Left renal cortex interstitium (tissue), 4 donors: ENCODE results near the gene HDGF. TPM values are rescaled to one million over a fixed set of nuclear protein-coding genes. Genes with fewer than 3 reads are reported as not detected.

Experiments
- DNase-seq, 4 donors: peaks; one replicate each; pipeline ENCODE4 v3.0.0-alpha.2; 2013; ENCODE audit warnings: low read depth in 4 of 4, low spot score in 2 of 4, missing footprints in 1 of 4
- polyA plus RNA-seq, 4 donors: library from polyadenylated mRNA; unstranded; fragments of 120-200 nt; gene quantifications; one replicate each; pipeline ENCODE4 v1.2.1, GENCODE V29; 2013; ENCODE audit not compliant: insufficient read length in 4 of 4

Gene HDGF
- polyA plus RNA-seq, 4 donors, result 248 to 305 (median 272) TPM

DNA sequence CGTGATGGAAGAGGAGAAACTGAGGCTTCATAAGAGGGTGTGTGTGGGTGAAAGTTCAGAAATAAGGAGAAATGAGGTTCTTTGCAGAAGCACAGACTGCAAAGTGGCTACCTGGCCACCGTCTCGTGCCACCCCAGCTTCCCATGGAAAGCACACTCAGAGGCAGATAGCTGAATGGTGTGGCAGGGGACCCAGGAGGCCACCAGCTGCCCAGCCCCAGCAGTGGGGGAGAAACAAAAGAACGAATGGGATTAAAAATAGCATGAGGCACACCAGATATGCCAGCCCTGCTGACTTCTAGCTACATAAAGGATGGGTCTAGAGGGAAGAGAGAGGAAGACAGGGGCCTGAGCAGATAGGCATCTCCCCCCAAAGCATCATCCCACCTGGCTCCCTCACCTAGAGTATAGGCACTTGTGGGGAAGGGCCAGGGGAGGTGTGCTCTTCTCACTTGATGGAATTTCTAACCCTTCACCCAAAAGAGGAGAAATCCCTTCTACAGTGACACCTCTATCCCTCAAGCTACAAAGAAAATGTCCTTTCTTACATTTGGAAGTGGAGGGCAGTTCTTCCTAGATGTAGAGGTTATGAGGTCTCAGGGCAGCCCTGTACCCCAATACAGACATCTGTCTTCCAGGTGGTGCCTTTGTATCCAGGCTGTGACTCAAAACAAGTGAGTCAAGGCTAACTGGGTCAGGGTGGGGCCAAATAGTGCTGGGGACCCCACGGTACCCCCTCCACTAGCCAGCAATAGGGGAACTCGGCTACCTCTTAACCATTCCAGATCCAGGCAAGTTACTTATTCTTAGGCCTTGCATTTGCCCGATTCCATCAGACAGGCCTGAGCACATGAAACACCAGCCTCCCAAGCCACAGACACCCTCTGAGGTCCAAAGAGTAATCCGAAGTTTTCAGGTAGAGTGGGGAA is 3.5 kb downstream of the HDGF start:
- no peak for DNase-seq

DNA sequence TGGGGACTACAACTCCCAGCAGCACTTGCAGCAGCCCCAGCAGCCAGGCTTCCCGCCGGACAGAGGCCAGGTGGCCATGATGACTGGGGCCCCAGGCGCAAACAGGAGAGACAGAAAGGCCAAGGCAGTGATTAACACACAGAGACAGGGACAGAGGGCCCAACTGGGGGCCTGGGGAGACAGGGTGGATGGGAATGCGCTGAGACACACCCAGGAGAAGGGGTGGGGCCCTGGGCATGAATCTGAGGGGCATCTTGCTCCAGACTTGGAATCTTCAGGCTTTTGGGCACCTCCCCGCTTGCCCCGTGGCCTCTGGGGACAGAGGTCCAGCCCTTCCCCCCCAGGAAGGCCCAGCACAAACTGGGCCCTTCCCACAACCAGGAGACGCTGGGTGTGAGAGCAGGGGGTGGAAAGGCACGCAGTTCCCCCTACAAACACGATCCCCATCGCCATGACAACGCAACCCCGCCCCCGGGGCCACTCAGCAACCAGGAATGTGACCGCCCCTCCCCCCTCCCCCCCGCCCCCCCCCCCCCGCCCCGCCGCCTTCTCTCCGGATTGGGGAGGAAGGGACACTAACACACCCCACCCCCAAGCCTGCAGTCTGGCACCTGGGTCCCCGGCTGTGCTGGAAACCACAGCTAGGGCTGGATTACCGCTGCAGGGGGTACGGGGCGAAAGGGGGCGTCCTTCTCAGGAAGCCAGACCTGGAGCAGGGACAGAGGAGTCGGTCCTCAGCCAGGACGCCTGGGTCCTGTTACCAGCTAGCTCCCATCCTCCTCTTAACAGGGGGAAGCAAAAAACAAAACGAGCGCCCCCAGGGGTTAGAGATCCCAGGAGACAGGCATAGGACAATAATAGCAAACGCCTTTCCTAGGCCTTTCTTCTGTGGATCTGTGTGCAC is 4.5 kb downstream of the HDGF start:
- DNase-seq, result peak in 1 of 4 donors; percentile 82

DNA sequence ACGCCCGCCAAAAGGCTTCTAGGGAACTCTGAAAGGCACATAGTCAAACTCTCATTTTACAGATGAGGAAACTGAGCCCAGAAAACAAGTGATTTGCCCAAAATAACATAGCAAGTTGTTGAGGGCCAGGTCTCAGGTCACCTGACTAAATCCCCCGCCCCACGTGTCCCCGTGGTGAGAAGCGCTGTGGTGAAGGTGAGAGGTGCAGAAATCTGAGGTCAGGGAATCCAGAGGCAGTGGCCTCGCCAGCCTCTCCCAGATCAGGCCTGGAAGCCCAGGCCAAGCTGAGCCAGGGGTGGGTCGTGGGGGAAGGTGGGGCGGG is 5.1 kb downstream of the HDGF start:
- no peak for DNase-seq

DNA sequence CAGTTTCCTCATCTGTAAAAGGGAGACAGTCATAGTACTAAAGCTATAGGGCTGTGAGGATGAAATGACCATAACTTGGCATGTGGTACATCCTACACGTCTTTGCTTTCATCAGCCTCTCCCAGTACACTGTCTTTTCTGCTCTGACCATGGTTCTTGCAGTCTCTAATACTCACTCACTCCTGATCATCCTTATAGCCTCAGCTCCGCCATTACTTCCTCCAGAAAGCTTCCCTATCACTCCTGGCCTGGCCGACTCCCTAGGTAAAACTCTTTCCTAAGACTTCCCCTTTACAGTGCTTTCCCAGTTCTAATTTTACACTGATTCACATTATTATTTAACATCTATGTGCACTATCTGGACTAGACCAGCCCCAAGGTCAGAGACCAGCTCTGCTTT is 5.6 kb downstream of the HDGF start:
- DNase-seq, result no peak

DNA sequence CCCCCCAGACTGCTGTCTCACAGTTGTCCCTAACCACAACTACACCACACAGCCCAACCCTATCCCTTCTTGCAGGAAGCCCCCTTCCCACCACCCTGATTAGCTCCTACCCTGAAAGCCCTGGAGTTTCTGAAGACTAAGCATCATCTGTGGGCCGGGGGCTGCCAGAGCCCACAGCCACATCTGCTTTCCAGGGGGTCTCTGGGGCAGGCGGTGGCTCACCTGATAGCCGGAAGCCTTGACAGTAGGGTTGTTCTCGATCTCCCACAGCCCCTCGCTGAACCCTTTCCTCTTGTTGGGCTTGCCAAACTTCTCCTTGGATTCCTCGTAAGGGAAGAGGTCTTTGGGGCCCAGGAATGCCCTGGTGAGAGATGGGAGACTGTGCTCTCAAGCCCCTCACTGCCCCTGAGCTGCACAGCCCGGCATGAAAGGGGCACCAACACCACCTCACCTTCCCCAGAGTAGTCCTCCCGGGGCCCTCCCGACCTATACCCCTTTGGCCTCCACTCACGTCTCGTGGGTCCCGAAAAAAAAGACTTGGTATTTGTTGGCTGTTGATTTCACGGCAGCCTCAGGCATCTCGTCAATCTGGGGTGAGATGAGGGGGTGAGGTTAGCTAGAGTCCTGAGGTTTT is 6.6 kb downstream of the HDGF start:
- DNase-seq, result no peak

DNA sequence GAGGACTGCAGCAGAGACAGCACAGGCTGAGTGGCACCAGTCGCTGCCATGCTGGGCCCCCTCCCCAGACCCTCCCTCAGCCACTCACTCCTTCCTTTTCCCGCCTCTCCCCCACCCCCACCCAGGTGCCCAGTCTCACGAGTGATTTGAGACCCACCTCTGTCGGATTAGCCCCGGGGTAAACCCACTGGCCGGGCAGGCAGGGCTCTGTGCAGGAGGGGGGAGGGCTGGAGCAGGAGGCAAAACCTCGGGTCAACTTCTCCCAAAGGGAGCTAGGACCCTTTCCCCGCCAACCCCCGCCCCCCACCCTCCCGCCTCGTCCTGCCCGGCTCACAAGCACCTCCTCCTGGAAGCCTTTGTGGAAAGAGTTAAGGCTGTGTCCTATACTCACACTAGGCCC is 7.1 kb downstream of the HDGF start:
- no peak for DNase-seq

DNA sequence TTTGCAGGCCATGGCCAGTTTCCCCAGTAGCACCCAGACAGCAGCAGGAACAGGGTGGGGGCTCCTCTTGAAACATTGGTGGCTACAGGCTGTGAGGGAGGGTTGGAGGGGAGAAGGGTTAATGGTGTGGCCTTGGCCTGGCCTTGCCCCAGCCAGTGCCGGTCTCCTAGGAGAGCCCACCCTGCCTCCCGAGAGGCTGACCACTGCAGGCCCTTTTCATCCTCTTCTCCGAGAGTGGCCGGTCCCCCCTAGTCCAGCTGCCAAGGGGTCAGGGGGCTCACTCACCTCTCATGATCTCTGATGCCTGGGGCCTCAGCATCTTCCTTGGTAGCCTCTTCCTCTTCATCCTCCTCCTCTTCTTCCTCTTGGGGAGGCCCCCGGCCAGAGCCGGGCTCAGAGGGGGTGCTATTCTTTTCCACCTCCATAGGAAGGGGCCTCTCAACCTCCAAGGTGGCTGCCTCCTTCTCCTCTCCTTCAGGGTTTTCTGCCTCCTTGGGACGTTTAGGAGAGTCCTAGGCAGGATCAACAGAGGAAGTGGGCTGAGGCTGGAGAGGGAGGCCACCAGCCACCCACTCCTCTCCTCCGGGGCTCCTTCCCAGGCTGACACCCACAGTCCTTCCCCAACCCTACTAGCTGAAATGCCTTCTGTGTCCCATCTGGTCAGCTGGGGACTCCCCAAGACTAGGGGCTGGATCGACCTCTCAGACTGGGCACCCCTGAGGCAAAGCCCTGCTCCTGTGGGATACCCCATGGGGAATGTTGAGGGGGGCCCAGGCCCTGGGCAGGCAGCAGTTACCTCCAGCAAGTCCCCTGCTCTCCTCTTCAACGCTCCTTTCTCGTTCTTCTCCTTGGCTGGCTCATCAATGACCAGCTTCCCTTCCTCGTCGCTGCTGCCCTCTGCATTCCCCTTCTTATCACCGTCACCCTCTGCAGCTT is 7.8 kb downstream of the HDGF start:
- no peak for DNase-seq

DNA sequence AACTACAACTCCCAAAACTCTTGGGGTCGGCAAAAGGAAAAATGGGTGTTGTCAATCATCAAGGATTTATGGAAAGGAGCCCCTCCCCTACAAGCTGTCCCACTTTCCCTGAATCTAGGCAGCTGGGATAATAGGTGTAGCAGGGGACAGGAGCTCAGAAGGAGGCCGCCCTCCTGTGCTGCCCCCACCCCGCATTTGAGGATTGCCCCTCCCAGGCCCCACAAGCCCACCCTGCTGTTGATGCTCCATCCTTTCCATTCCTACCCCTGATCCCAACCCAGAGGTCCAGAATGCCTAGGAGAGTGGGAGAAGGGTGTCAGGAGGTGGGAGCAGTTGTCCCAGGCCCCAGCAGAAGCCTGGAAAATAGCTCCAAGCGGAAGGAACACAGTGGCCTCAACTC is 8.7 kb downstream of the HDGF start:
- no peak for DNase-seq

DNA sequence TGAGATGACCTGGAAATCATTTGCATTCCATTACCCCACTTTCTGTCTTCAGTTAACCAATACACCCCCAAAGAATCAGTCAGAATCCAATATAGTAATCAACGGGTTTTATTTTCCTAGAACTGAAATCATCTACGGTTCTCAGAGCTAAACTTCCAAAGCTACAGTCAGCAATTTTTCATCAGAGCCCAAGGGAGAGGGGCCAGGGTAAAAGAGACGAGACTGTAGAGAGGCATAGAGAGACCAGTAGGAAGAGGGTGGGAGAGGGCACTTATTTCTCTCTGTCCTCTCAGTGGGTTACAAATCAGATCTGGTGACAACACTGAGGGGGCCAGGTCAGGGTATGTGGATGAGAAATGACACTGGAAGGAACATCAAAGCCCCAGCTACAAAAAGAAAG is 9.5 kb downstream of the HDGF start:
- no peak for DNase-seq

DNA sequence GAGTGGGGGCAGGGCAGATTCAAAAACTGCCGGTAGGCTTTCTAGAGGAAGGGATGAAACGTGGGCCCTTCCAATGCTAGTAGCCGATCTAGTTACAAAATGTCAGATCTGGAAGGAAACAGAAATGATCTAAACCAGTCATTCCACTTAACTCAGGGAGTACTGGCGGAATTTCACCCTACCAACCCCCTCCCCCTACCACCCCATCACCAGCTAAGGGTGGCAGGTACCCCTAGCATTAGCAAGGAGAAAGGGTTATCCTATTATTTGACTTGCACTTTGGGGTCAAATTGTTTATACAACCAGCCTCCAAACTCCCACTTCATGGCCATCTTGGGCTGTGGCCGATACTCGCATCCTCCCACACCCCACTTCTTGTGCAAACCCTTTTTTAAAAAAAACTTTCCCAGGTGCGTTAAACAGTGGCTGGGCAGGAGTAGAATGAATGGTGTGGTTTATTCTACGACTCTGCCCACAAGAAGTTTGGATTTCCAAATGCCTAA is 9.9 kb downstream of the HDGF start:
- no peak for DNase-seq

DNA sequence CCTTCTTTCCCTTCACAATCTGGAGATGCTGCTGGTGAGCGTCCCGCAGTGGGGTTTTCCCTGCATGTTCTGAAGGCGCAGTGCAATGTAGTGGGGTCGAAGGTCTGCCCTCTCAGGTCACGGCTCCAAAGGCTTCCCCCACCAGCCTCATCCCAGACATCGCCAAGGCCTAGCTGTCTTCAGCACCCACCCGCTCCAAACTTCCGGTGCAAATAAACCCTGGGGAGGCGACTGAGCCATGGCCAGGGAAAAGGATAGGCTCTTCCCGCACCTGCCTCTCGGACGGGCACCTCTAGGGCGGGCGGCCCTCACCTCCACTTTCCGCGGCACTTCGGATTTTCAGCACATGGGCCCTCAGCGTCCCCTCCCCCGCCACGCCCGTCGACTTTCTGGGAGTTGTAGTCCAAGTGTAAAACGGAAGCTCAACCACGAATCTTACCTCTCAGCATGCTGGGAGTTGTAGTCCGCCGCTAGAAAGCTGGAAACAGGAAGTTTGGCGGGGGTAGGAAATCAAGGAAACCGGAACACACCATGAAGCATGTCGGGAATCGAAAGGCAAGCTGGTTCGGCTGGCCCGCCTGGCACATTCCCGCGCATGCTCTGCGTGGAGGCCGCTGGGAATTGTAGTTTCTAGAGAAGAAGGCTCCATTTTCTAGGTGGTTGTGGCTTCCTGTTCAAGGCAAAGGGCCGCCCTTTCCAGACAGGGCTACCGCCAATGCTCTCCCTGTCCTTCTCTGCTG is 10.6 kb downstream of the HDGF start, which contains the start of gene MRPL24:
MRPL24 (minus strand) TSS at position 348 of the 740 bp plus-strand sequence. CDS start 2,384 bp downstream, outside the sequence.
- peak in 3 of 4 donors; percentile 97 to 100 (median 98) for DNase-seq

DNA sequence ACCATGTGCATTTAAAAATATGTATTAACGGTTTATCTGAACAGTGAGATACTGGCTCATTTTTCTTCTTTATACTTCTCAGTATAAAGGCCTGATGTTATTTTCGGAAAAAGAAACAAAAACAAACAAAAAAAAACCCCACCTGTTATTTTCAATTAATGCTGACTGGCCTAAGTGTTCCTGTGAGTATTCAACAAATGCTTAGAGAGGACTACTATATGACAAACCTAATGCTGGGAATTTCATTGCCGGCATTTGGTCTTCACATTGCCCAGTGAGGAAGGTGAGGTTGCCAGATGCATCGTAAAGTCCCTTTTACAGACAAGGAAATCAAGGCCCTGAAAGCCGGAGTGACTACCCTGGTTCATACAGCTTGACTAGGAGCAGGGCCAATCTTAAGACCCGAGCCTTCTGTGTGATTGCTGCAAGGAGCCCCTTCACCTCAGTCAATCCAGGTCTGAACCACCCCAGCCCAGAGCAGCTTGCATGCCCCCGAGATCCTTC is 11.2 kb downstream of the HDGF start:
- DNase-seq, result no peak

DNA sequence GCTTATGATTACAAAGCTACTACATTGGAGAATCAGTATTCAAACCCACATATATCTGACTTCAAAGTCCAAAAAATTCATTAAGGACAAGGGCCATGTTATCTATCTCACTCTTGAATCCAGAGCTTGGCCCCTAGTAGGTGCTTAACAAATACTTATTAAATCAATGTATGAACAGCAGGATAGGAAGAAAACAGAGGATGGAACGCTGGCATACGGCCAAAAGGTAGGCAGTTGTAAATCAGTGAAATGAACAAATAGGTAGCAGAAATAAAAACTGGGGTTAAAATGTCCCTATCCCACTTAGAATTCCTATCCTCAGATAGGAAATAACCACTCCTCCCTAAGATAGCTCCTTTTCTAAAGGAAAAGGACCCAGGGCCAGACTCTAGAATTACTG is 12.6 kb downstream of the HDGF start:
- DNase-seq, result no peak

DNA sequence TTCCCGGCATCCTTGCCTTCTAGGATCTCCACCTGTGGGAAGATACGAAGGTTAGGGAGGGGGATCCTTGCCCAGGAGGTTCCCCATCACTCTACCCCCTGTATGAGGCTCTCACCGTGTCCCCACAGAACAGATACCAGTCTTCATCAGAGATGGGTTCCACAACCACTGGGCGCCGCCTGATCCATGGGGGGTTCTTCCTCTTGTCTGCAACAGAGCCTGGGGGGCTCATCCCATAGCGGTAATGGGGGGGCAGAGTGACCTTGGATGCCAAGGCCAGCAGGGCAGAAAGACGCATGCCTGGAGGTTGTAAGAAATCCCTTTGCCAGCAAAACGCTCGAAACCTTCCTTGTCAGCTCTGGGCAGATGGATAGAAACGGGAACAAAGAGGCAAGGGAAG is 13.1 kb downstream of the HDGF start:
- no peak for DNase-seq

DNA sequence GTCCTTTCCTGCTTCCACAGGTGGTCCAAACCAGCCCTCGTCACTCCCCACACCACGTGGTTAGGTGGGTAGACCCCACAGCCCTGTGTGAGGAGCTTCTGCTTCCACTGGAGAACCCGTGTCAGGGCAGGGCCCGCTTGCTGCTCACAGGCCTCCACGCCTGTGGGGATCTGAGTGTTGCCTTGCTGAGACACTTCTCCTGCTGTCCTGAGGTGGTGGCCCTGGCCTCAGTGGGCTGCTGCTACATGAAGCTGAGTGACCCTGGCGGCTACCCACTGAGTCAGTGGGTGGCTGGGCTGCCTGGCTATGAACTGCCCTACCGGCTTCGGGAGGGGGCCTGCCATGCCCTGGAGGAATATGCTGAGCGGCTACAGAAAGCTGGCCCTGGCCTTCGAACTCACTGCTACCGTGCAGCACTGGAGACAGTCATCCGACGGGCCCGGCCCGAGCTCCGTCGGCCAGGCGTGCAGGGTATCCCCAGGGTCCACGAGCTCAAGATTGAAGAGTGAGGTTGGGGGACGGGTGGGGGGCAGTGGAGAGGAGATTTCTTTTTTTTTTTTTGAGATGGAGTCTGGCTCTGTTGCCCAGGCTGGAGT is 17.4 kb downstream of the HDGF start:
- DNase-seq, result no peak

DNA sequence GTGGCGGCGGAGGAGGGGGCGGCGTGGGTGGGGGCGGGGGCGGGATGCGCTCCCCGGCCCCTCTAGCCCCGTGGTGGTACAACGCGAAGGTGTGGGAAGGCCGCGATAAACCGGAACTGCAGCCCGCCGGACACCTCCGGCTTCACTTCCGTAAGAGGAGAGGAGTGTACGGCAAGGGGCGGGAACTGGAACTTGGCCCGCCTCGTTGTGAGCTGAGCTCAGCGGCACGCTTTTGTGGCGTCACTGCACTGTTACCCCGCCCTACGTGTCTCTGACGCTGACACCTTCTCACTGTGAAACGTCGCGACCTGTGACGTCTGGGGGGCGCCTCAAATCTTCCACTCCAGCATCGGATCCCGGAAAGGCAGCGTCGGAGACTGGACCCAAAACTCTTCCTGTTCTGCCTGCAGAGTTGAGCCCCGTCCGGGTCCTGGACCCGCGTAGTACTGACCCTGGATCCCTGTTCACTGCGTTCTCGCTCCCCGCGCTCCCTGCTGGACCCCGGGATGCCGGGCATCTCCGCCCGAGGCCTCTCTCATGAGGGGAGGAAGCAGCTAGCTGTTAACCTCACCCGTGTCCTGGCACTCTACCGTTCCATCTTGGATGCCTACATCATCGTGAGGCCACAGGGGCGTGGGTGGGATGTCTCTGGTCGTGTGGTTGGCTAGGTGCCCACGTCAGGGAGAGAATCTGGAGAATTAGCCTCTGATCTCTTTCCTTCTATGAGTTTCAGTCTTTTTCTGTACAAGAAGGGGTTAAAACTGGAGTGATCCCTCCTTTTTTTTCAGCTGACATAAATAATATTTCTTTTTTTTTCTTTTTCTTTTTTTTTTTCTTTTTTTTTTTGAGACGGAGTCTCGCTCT is 22.6 kb downstream of the HDGF start, which contains the start of gene ISG20L2:
ISG20L2 (minus strand) TSS at position 168 of the 864 bp plus-strand sequence. CDS start 1,114 bp downstream, outside the sequence.
- DNase-seq, result peak in 2 of 4 donors; percentile 92 to 94

DNA sequence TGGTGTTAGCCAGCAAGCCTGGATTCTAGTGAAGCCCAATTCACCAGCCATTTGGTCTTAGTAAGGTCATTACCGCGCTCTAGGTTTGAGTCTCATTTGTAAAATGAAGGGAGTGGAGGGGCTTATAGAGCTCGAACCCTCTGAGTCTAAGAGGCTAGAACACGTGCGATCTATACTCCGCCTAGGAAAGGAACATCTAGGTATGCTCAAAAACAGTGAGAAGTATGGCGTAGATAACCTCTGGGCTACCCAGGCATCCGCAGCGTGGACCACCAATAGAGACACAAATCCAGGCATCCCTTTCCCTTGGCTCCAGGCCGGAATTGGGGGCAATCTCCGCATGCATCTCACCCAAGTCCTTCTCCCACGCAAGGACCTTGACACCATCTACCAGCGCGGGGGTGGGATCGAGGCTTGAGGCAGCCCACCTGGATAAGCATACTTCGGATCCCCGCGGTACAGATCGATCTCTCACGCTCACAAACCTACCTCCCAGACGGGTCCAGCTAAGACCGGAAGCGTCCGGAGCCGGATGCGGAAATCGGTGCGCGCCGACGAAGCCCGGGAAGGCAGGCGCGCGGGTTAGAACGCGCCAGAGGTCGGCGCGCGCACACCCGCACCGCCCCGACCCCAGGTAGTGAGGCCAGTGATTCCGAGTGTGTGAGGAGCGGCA is 23.4 kb downstream of the HDGF start, which contains the start of gene METTL25B:
METTL25B (plus strand) TSS at position 544 of the 673 bp plus-strand sequence. CDS start 636 bp downstream, outside the sequence.
- DNase-seq, result no peak
